Measurements from ENCODE around the gene UGT1A9.
A peak's percentile ranks its signal among the peaks of the same experiment; 100 is the strongest.

Gene UGT1A9

DNA sequence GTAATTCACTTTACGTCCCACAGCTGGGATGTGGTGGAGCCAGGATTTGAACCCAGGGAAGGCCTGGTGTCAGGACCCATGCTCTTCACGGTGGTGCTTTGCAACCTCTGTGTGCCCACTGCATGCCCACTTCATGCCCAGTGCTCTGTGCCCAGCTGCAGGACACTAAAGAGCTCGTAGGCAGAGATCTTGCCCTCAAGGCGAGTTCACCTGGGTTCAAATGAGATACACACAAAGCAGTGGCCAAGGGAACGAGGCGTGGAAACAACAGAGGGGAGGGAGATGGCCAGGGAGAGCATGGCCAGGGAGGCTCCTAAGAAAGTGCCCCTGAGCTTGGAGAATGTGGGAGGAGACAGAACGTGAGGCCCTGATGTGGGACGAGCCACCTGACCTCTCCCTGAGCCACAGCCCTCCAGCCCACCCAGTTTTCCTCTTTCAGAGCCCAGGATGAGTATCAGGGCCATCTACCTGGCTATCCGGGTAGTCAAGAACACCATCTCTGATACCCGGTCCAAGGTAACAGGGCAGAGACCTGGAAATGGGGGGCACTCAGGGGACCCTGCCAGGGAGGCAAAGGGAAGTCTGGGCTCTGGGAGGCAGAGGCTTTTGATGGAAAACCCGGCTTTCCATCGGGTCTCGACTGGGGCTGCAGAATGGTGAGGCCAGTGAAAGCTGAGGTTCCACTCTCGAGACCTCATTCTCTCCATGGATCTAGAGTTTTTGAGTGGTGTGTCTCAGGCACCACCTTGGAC lies 126.8 kb downstream of the UGT1A9 start:
- DNase-seq (ENCODE audit: low spot score) = no peak

DNA sequence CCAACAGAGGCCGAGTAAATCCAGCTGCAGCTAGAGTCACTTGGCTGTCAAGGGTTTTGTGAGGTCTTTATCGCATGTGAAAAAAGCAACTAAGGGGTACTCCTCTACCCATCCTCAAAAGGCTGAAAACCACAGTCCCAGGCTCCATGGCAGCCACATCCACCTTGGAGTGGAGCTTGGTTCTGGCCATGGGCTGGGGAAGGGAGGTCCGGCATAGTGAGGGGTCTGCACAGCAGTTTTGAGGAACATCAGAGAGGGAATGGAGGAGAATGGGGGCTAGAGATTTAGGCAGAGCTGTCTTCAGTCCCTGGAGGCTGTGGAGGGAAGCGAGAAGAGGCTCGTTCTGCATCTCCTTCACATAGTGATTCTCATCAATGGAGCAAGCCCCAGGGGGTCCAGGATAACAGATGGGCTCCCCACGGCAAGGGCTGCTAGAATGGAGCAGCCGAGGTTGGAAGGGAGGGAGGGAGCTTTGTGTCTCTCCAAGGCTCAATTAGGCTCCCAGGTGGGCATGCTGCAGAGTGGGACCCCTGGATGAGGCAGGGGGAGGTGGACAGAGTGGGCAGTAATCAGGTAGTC lies 127.5 kb downstream of the UGT1A9 start:
- DNase-seq (ENCODE audit: low spot score) = no peak

DNA sequence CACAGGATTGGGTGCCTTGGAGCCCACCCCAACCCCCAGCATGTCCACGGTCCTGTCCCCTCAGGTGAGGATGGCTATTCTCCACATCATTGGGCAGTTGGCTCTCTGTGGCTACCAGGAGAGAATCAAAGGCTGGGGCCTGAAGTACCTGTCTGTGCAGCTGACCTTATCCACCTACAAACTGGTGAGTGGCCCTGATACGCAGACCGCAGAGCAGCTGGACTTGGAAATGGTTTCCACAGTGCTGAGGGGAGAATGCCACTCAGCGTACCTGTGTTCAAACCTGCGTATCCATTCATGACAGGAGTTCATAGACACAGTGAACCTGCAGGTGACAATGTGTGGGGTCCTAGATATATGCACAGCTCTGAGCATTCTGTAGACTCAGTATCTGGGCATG lies 128.0 kb downstream of the UGT1A9 start:
- no peak for DNase-seq (ENCODE audit: low spot score)

DNA sequence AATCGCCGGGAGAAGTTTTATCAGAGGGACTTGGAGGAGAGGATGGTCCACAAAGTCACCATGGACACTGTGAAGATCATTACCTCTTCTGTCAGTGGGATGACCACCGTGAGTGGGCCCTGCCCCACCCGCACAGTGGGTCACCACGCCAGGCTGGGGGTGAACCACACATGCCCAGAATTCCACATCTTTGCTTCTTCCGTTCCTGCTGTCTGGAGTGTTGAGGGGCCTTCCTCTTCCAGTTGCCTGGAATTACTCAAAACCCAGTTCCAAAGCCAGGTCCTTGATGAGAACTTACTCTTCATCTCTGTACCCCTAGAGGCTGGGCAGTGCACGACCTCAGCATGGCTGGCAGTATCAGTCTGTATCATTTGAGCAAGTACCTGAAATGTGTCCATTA lies 128.5 kb downstream of the UGT1A9 start:
- DNase-seq (ENCODE audit: low spot score) = no peak

DNA sequence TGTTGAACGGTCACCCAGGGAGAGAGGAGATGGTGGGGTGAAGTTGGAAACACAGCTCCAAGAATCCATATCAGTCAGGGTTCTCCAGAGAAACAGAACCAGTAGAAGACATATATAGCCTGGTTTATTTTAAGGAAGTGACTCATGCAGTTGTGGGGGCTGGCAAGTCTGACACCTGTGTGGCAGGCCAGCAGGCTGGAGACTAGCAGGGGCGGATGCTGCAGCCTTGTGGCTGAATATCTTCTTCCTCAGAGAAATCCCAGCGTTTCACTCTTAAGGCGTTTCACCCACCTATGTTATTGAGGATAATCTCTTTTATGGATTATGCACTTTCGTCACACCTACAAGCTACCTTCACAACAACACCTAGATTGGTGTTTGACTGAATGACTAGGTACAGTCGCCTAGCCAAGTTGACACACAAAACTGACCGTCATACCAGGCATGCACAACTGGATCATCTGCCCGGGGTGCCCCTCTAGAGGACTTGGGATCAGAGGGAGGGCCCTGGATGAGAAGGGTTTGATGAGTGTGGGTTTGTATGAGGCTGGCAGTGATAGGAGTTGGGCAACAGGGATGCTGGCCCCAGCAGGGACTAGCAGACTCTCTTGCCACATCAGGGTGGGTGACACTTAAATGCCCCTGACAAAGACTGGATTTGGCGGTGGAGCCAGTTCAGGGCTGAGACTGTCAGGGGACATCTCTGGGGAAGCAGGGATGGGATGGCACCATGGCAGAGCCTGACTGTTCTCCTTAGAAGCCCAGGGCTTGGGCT lies 129.8 kb downstream of the UGT1A9 start:
- DNase-seq (ENCODE audit: low spot score) = peak; percentile 54

DNA sequence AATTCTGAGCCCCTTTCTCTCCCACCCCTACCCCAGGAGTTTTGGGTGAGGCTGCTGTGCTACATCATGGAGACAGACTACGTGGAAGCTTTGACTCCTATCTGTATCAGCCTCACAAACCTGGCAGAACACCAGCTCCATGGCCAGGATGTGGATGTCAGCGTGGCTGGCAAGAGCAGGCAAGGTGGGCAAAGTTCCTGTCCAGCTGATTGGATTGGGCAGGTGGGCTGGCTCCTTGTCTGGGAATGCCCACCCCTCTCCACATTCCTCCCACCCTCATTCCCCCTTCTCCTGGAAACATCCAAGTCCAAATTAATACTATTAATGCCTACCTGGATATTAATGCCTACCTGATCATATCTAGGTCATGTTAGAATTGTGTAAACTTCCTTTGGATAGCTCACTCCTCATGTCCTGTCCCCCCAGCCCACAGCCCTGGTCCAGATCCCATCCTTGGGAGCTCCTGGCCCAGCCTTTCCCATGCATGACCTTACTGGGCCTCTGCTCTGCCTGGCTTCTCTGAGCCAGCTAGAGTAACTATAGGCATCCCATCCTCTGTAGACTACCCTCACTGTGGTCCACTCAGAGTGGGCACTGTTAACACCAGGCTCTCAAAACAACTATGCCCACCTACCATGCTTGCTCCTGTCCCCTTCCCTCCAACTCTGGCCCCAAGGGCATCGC lies 130.6 kb downstream of the UGT1A9 start:
- no peak for DNase-seq (ENCODE audit: low spot score)

DNA sequence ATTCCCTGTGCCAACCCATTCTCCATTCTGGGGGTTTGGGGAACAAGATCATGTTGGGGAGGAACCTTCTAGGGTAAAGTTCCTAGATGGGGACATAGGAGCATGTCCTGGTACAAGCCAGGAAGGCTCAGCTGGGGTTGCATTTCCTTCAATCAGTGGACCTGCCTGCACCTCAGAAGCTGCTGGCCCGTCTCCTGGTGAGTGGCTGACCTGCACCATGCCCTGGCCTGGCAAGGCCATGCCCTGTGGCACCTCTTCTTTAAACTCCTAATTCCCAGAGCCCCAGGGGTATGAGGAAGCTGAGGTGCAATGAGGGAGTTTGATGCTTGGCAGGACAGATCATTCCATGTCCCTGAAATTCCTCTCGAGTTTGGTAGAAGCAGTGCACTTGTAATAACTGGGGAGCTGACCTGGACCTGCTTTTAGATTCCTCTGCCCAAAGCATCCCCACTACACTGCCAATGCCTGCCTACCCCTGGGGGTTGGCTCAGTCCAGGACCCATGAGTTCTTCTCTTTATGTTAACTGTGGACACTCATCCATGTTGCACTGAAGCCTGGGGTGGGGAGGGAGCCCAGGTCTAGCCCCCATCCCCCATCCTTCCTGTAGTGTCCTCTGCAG lies 131.7 kb downstream of the UGT1A9 start:
- DNase-seq (ENCODE audit: low spot score) = no peak

DNA sequence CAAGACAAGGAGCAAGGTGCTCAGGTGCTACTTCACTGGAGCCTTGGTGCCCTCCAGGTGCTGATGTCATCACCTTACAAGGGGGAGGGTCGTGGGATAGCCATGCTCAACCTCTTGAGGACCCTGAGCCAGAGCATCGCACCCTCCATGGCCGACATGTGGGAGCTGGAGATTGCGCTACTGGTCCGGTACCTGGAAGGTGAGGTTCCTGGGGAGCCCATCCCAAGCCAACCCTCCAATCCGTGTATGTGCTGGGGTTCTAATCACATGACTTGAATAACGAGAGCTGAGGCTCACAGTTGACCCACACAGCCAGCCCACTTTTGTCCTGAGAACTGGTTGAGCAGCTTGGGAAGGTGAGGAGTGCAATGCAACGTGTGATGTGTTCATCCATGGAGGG lies 132.3 kb downstream of the UGT1A9 start:
- DNase-seq (ENCODE audit: low spot score) = no peak

DNA sequence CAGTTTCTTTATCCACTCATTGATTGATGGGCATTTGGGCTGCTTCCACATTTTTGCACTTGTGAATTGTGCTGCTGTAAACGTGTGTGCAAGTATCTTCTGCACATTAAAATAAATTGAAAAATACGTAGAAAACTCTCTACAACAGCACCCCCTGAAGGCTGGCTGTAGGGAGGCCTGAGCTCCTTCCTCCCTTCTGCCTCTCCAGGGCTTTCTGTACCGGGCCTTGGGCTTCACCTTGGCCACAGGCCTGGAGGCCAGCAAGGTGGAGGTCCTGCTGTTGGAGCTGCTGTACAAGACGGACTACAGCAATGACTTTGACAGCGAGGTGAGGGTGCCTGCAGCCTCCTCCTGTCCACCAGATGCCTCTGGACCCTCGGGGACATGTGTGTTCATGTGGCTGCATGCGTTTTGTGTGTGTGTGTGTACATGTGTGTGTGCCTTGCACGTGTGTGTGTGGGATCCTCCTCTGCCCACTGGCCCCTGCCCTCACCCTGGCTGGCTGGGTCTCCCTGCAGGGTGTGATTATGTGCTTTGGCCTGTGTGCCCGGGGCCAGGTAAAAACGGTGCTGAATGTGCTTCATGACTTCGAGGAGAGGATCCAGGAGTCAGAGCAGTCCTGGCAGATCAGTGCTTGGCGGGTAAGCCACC lies 135.6 kb downstream of the UGT1A9 start:
- DNase-seq (ENCODE audit: low spot score) = no peak

DNA sequence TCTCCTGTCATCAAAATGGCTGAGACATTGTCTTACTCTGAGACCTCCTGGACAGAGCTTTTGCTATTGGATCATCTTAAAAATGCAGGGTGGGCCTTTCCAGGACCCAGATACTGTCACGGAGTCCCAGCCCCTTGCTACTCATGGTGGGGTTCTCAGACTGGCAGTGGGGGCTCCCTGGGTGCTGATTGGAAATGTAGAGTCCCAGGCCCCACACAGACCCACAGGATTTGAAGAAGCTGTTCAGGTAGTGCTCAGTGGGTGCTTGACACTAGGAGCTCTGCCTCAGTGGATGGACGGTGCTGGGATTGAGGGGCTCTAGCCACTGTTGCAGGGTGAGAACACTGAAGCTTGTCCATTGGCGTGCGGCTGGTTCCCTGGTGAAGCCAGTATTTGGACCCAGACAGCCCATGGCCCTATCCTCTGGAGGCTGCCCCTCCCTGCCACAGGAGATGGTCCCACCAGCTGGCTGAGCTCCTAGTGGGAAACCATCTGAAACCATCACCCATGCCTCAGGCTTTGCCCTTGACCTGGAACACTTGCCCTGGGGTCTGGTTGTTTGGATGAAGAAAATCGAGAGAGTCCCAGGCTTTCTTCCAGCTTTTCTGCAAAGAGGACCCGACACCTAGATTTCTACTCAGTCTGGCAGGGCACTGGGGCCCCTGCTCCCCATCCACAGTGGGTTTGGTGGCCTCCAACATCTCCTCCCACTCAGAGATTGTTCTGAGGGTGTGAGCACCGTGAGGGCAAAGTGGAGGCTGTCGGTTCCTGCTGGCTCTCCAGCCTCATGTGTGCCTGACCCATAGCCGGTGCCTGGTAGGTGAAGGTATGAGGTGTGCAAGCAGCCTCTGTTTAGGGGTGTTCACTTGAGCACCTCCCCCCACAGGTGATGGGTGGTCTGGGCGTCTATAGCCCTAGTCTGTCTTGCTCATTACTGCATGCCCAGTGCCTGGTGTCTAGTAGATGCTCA lies 136.6 kb downstream of the UGT1A9 start:
- DNase-seq (ENCODE audit: low spot score) = no peak

DNA sequence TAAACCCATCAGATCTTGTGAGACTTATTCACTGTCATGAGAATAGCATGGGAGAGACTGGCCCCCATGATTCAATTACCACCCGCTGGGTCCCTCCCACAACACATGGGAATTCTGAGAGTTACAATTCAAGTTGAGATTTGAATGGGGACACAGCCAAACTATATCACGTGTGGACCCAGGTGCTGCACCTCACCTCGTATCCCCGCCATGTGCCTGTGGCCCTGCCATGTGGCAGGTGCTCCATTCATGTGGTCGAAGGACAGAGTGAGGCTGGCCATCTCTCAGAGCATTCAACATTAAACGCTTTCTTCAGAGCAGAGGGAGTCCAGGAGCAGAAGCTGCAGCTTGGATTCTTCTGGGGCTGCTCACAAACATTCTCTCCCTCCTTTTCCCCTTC lies 138.7 kb downstream of the UGT1A9 start:
- DNase-seq (ENCODE audit: low spot score) = no peak

DNA sequence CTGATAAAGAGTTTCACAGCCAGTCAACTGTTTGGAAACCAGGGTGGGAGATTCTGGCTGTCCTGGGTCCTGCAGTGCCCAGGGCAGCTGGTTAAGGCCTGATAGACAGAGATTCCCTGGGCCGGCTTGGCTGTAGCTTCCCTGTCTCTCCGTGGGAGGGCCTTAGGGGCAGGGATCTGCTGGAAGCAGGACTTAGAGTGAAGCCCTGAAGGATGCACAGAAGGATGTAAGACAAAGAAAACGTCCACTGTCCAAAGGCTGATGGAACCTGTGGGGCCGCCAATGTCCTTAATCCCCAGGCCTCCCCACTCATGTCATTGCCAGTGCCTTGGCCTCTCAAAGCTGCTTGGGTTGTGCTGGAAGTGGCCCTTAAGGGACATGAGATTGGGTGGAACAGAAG lies 139.4 kb downstream of the UGT1A9 start:
- DNase-seq (ENCODE audit: low spot score) = no peak

DNA sequence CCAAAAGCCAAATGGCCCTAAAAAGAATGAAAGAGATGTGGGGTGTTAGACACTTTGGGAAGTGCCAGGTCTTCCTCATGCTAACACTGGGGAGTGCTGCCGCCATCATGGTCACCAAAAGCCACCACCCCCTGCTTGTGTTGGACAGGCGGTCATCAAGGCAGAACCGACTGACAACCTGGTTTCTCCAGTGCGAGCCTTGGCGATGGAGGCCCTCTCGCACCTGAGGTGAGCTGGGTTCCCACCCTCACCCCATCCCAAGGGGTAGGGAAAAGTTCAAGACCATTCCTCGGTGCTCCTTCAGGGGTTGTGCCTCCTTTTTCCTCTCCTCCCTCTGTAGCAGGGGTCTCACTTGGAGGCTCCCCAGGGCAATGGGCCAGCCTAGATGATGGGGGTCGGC lies 140.0 kb downstream of the UGT1A9 start:
- no peak for DNase-seq (ENCODE audit: low spot score)

DNA sequence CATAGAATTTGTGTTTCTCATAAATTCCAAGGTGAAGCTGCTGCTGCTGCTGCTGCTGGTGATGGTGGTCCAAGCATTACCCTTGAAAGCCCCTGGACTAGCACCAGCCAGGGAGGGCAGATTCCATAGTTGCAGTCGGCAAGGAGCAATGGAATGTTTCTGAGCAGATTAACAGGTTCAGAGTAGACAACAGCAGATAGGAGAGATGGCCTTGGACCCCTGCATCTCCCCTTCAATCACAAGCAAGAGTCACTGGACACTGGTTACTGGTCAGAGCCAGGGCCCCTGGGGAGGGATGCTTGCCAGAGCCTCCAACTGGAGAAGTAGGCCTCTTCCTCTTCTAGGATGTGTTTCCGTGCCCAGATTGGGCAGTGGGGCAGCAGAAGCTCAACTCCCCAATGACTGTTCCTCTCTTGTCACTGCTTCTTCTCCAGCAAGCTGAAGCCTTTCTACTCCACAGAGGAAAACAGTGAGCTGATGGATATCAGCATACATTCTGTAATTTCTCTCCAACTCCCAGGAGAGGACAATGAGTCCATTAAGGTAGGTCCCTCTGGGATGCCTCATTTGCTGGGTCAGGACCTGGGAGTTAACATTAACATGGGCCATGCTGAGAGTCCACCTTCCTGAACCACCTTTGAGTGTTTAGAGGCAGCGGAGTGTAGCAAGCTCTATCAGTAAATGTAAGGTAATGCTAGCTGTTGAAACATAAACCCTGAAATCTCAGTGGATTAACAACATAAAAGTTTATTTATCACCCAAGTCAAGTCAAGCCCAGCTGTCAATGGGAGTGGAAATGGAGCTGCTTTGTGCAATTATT lies 141.7 kb downstream of the UGT1A9 start:
- no peak for DNase-seq (ENCODE audit: low spot score)

DNA sequence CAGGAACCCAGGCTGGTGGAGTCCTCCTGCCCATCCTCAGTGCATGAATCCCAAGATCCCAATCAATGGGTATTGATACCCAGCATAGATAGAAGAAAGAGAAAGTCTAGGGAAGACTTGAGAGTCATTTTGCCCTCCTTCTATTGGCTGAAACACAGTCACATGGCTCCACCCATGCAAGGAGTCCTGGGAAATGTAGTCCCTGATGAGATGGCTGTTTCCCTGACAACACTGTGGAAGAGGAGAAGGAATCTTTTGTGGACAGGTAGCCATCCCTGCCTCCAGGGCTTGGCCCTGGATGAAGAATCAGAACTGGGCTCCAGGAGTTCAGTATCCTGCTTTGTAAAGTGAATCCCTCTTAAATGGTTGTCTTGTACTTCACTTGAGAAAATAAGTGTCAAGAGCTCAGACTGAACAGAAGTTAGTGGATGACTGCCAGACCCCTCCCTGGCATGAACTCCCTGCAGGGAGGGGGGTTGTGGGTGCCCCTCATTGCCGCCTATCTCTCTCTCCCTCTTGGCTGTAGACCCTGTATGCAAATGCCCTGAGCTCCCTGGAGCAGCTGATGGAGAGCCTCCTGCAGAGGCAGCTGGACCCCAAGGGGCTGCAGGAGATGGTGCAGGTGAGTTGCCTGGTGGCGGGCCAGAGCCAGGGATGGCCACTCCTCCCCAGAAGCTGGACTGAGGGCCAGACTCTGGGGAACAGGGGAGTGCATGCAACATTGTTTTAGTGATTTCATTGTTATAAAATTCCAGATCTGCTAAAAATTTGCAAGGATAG lies 142.5 kb downstream of the UGT1A9 start:
- DNase-seq (ENCODE audit: low spot score) = no peak

DNA sequence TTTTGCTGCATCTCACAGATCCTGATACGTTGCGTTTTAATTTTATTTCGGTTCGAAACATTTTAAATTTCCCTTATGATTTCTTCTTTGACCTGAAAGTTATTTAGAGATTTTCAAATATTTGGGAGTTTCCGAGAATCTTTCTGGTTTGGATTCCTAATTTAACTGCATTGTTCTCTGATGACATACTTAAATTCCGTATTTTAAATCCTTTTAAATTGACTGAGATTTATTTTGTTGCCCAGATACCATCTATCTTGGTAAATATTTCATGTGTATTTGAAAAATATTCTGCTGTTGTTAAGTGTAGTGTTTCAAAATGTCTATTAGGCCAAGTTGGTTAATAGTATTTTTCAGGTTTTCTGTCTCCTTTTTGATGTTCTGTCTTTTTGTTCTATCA lies 144.2 kb downstream of the UGT1A9 start:
- no peak for DNase-seq (ENCODE audit: low spot score)

DNA sequence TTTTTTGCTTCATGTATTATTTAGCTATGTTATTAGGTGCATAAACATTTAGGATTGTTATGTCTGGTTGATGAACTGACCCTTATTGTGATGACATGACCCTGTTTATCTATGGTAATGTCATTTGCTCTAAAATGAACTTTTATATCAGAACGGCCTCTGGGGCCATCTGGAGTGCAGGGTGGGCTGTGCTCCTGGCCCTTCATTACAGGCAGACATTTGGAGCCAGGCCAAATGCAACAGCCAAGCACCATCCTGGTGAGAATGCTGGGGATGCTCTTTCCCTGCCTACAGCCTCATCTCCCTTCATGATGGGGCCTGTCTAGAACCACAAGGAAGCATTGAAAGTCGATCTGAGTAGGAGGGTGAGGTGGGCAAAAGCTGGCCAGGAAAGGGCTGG lies 144.6 kb downstream of the UGT1A9 start:
- no peak for DNase-seq (ENCODE audit: low spot score)

DNA sequence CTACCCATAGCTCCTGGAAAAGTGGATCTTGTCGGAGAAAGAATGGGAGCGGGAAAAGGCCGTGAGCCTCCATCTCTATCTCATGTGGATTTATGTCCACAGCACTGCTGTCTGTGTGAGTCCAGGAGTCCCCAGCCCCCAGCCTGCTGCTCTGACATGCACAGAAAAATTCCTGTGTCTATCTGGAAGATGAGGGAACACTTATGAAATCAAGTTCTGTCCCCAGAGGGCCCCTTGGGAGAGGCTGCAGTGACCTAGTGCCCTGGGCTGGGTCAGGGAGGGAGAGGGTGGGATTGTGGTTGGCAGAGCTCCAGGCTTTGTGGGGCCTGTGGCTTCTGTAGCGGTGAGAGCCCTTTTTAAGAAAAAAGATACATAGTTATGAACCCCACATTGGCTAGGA lies 145.1 kb downstream of the UGT1A9 start:
- DNase-seq (ENCODE audit: low spot score) = no peak

DNA sequence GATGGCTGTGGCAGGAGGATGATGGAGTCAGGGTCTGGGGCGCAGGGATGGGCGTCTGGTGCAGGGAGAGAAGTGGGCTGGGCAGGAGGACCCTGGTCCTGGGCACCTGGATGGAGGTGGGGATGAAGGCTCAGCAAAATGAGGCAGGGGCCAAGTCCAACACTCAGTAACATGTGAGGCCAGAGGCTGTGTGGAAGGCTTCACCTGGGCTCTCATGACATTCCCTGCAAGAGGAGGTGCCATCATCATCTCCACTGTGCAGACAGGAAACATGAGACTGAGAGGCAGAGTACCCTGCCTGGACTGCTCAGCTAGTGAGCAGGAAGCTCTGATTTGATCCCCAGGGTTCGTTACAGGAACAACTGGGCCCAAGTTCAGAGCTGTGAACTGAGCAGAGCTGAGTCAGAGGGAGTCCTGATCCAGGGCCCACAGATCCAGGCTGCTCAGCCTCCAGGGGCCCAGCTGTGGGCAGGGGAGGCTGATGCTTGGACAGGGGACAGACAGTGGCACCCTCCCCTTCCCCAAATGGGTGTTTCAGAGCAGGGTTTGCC lies 145.7 kb downstream of the UGT1A9 start:
- DNase-seq (ENCODE audit: low spot score) = no peak
